ENCODE data around the gene RBAK.
"Not testable (repeated sequence)": the region's sequence is repeated elsewhere in the genome, so short reads cannot be mapped to it uniquely, and the experiment has no call there.

Gene RBAK

DNA sequence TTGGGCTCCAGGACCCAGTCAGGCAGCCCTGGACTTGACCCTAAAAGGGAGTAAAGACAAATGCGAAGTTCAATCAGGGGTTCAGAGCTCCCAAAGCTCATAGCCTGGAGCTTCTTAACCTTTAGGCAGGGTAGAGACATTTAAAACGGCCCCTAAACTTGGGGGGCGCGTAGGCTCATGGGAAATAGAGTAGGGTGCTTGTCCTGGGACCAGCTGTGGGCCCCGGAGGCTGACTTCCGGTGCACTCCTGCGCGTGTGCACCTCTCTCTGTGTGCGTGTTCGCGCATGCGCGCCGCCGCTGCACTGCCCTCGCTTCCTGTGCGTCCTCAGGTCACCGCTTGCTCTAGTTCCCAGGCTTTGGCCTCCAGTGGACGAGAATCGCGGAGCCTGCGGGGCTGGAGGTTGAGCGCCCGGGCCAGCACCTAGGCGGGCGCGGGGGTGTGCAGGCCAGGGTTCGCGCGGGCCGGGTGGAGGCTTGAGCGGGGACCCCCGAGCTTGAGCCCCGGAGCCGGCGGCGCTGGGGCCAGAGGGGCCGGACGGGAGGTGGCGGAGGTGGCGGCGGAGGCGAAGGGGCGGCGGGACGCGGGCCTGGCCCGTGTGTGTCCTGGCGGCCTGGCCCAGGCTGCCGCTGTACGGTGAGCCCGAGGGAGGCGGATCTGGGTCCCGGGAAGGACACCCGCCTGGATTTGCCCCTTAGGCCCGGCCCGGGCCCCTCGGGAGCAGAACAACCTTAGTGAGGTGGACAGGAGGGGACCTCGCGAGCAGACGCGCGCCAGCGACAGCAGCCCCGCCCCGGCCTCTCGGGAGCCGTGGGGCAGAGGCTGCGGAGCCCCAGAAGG is at the start of gene RBAK:
Gene RBAK, plus strand, starts transcription at position 303 of the 839 bp plus-strand sequence. CDS start 2,217 bp downstream, outside the sequence.
- DNase-seq: peak; percentile 80

DNA sequence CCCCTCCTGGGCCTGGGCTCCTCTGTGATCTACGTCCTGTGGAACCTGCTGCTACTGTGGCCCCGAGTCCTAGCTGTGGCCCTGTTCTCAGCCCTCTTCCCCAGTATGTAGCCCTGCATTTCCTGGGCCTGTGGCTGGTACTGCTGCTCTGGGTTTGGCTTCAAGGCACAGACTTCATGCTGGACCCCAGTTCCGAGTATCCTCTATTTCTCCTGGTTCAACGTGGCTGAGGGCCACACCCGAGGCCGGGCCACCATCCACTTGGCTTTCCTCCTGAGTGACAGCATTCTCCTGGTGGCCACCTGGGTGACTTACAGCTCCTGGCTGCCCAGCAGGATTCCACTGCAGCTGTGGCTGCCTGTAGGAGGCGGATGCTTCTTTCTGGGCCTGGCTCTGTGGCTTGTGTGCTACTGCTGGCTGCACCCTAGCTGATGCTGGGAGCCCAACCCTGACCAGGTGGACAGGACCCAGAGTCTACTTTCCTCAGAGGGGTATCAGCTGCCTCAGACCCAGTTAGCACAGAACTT is 48.9 kb upstream of the RBAK start:
- no peak for DNase-seq

DNA sequence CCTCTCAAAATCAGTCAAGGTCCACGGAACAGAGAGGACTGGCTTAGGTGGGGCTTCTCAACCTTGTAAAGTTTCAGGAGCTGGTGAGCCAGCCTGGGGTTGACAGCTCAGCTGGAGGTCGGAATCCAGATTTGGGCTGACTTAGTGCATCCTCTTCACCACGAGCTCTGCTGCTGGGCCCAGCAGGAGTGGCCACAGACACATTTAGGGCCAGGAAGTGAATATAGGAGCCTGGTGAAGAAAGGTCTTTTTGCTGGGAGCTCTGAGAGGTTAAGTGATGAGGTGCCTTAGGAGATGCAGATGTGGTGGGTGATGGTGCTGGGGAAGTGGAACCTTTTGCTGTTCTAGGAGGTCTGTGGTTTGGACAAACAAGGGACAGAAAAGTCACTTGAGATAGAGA is 47.4 kb upstream of the RBAK start:
- DNase-seq: no peak

DNA sequence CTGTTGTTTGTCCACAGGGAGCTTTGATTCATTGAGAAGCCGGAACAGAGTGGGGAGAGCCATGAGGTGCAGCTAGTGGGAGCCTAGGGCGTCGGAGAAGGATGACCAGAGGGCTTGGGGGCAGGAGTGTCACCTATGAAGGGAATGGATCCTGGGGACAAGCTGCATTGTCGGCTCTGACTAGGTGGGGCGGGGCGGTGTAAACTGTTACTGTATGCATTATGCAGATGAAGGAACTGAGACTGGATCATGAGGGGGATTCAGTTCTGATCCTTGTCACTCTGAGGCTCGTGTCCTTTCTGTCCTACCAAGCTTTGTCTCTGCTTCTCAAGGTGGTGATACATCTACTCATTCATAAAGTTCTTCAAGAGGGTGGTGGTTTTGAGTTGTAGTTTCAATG is 46.8 kb upstream of the RBAK start:
- DNase-seq: no peak

DNA sequence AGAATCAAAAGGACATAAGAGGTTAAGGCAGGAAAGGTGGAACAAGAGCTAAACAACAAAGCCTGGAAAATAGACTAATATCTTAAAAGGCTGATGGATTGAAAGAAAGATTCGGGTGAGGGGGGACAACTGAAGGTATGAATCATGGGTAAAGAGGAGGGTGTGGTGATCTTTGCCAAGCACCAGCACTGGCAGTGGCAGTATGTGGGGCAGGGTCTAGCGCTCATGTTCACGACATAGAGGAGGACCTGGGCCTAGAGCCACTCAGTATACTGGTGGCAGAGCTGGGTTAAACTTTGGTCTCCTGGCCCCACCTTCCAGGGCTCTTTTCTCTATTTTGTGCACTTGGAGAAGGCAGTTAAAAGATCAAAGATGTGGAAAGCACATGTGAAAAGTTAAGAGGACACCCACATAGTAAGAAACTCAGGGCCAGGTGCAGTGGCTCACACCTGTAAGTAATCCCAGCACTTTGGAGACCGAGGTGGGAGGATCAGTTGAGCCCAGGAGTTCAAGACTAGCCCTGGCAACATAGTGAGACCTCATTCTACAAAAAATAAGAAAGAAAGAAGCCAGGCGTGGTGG is 46.2 kb upstream of the RBAK start:
- no peak for DNase-seq

DNA sequence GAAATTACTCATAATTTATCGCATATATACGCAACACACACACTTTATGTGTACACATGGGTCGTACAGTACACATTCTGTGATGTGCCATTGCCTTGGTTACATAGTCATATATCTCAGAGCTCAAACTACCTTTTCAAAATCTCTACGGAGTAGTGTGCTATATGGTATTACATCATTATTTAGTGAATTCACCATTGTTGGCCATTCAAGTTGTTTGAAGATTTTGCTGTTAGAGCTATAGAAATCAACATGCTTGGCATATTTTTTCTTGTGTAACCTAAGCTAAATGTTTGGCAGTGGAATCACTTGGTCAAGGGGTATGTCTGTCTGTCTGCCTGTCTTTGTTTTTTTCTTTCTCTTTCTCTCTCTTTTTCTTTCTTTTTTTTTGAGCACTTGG is 44.7 kb upstream of the RBAK start:
- no peak for DNase-seq

DNA sequence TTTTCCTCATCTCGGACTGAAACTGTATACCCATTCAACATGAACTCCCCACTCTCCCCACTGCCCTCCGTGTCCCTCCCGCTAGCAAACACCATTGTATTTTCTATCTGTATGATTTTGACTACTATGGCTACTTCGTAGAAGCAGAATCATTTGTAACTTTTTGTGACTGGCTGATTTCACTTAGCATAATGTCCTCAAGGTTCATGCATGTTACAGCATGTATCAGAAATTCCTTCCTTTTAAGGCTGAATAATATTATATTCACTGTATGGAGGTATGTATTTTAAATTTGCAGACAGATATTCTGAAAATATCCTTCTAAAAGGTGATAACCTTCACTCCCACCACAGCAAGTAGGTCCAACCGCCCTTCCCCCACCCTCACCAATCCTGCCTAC is 43.7 kb upstream of the RBAK start:
- DNase-seq: no peak

DNA sequence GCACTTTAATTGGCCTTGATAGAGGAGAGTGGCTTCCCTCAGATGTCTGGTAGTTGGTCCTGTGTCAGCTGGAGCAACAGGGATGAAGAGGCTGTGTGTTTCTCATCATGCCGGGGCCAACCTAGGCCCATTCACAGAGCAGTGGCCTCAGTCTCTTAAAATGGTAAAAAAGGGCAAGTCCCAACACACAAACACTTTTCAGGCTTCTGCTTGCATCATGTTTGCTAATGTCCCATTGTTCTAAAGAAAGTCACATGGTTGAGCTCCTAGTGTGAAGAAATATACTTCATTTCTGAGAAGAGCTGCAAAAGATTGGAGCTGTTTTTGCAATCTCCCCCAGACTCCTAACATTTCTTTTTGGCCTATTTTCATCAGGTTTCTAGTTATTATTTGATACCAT is 40.6 kb upstream of the RBAK start:
- no peak for DNase-seq

DNA sequence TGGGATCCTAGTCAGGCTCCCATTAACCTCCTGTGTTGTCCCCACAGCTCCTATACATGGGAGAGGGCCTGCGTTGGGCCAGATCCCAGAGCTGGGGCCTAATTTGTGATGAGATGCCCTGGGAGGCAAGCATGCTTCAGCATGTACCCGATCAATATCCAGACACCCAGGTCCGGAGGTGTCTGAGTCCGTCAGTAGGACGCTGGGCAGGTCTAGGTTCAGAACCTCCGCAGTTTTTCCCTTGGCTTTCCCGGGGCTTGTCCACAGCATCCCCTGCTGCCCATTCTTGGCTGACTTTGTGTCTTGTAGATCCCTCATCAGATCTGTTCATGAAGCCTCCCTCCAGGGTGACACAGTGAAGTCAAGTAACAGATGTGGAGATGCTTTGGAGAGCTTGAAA is 32.7 kb upstream of the RBAK start:
- DNase-seq: no peak

DNA sequence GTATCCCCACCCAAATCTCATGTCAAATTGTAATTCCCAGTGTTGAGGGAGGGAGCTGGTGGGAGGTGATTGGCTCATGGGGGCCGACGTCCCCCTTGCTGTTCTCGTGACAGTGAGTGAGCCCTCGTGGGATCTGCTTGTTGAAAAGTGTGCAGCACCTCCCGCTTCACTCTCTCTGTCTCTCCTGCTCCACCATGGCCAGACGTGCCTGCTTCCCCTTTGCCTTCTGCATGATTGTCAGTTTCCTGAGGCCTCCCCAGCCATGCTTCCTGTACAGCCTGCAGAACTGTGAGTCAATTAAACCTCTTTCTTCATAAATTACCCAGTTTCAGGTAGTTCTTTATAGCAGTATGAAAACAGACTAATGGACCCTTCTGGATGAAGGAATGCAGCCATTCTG is 29.7 kb upstream of the RBAK start:
- DNase-seq: not testable (repeated sequence)

DNA sequence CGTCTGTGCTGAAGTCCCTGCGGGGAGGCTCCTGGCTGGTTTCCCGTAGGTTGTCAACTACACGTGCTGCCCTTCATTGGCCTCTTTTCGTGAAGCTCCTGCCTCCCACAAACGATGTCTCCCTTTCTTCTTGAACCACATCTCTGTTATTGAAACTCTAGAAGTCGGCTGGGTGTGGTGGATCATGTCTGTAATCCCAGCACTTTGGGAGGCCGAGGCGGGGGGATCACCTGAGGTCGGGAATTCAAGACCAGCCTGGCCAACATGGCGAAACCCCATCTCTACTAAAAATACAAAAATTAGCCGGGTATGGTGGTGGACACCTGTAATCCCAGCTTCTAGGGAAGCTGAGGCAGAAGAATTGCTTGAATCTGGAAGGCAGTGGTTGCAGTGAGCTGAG is 28.0 kb upstream of the RBAK start:
- DNase-seq: not testable (repeated sequence)

DNA sequence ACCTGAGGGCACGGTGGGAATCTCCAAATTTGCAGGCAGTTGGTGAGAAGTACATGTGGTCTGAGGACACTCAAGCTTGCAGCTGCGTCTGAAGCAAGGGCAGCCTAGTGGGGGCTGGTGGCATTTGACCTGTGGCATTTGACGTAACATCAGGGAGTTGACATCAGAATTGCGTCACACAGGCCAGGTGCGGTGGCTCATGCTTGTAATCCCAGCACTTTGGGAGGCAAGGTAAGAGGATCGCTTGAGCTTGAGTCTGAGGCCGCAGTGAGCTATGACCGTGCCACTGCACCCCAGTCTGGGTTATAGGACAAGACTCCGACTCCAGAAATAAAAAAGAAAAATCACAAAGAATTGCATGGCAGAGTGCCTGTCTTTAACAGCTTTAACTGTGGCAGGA is 25.6 kb upstream of the RBAK start:
- DNase-seq: no peak

DNA sequence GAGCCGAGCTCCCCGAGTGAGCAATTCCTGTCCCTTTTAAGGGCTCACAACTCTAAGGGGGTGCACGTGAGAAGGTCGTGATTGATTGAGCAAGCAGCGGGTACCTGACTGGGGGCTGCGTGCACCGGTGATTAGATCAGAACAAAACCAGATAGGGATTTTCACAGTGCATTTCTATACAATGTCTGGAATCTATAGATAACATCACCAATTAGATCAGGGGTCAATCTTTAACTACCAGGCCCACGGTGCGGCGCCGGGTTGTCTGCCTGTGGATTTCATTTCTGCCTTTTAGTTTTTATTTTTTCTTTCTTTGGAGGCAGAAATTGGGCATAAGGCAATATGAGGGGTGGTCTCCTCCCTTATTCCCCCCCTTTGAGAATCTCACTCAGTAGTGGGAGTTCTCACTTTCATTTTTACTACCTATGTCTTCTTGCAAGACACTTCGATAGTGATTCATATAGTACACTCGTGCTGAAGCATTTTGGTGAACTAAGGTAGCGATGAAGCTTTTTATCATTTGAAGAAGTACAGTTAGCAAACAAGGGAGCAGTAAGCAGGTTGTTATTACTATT is 24.6 kb upstream of the RBAK start:
- not testable (repeated sequence) for DNase-seq

DNA sequence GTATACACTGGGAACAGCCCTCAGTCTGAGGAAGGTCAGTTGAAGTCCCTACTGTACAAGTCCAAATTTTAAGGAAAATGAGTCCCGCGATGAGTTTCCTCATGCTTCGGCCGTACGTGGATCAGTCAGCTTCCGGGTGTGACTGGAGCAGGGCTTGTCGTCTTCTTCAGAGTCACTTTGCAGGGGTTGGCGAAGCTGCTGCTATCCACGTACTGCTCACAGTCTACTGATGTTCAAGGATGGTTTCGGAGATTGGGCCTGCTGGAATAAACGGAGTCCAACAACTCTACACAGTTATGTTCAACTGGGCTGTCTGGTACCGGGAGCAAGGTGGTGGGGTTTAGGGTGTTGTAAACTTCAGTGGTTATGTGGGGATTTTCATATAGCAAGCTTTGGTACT is 22.0 kb upstream of the RBAK start:
- not testable (repeated sequence) for DNase-seq

DNA sequence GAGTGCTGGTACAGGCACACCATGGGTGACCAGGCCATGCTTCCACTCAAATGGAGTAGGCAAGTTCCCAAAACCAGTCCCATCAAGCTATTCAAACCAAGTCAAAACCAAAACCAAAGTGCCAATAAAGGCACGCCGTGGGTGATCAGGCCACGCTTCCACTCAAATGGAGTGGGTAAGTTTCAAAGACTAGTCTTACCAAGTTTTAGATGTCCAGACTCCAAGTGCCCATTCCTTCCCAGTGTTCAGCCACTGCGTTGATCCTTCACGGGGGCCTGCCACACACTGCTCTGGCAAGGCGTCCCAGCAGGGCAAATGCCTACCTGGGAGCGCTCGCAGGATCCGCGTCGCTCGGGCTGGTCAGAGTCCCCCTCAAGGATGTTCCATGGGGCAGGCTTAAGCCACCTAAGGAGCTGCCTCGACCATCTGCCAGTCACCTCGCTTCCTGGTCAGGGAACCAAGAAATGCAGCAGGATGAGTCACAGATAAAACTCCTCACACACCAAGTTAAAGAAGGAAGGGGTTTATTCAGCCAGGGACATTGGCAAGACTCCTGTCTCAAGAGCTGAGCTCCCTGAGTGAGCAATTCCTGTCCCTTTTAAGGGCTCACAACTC is 17.8 kb upstream of the RBAK start:
- not testable (repeated sequence) for DNase-seq

DNA sequence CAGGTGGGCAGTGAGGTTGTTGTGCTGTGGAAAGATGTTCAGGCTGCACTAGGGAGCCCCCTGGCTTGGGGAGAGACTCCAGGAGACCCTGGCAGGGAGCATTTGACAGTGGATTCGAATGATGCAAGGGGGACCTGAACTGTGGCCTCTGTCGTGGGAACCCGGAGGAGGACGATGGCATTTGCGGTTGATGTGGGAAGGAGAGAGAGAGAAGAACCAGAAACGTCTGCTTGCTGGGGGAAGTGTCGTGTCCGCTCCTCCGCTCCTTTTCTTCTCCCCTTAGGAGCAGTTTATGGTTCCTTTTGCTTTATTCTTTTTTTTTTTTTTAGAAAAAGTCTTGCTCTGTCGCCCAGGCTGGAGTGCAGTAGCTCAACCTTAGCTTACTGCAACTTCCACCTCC is 12.5 kb upstream of the RBAK start:
- DNase-seq: not testable (repeated sequence)

DNA sequence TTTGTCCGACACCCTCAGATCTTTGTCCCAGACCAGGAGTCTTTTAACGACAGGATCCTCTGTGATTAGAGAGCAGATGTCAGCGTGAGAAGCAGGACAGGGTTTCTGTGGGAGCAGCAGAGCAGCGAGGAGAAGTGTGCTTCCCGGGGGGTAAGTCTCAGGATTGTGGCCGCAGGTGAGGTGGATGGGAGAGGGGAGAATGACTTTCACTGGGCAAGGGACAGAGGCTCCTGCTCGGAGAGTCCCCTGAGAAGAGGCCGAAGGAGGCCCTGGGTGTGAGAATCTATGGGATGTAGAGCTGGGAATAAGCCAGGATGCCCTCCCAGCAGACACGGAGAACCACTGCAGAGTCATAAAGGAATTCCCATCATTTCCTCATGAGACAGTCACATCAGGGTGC is 10.4 kb upstream of the RBAK start:
- DNase-seq: no peak

DNA sequence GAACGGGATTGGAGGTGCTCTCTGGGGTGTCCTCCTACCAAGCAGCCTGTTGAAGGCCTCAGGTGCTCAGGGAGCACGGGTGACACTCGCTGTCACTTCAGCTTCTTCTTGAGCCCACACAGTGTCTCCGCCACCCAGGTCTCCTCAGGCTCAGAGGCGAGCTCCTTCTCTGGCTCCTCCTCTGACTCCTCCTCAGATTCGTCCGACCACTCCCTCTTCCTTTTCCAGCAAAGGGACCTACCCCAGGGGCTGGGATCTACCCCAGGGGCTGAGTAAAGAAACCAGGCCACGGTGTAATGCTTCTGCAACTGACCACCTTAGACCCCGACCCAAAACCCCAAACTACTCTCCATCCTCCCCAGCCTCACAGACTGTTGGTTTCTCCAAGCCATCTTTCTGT is 9.2 kb upstream of the RBAK start:
- no peak for DNase-seq

DNA sequence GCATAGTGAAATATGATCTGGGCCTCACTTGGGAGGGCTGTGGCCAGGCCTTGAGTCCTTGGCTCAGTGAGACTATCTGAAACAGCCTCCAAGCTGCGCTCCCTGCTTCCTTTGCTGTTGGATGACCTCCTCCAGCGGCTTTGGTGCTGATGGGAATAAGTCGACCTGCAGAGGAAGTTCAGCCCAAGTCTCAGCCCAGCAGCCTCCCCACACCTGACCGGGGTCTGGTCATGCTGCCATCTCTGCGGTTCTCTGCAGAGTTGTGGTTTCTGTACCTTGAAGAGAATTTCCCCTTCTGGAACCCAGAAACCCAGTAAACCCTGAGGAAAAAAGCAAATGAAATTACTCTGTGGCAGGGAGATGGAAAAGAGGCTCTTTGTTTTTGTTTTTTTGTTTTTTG is 4.6 kb upstream of the RBAK start:
- no peak for DNase-seq

DNA sequence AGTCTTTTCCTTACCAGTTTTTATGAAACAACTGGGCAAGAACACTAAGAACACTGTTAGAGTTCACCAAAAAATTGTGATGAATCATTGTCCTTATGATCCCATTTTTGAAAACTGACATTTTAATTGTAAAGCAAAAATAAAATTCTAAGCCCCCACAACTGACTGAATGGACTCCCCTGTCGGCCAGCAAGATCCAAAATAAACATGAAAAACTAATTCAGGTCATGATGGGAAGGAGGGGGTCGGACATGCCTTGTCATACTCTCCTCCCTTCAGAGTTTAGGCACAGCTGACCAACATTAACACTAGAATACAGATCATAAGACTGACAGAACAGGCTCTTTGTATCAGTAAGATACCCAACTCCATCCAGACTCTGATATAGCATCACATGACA is 2.0 kb upstream of the RBAK start:
- DNase-seq: no peak

DNA sequence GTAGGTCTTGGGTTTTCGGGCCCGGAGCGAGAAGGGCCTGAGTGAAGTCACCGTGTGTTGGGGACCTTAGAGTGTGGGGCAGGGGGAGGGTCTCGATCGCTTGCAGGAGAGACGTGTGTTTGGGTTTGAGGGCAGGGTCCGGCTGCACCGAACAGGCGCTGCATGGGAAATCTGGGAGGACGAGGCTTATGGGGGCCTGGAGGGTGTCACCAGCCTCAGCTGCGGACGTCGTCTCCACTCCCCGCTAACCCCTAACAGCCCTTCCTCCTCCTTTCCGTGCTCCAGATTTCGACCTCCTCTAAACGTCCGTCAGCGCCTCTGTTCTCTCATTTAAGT is 705 bp downstream of the RBAK start:
- DNase-seq: not testable (repeated sequence)

DNA sequence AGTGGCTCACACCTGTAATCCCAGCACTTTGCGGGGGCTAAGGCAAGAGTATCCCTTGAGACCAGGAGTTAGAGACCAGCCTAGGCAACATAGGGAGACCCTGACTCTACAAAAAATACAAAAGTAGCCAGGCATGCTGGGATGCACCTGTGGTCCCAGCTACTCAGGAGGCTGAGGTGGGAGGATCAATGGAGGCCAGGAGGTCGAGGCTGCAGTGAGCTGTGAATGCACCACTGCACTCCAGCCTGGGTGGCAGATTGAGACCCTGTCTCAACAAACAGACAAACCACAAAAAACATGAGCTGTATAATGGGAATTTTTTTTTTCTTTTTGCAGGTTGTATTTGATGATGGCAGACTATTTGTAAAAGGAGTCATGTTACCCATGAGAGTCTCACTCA is 1.5 kb downstream of the RBAK start:
- not testable (repeated sequence) for DNase-seq

DNA sequence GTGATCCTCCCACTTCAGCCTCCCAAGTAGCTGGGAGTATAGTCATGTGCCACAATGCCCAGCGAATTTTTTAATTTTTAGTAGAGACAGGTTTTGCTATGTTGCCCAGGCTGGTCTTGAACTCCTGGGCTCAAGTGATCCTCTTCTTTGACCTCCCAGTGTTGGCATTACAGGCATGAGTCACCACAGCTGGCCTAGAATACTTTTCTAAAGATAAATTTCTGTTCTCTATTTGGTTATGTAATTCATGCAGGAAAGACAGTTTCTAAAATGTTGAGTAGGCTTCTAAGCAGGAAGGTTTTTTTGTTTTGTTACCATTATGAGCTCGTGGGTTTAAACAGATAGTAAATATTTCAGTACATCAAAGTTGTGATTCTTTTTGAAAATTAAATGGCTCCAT is 5.0 kb downstream of the RBAK start:
- no peak for DNase-seq

DNA sequence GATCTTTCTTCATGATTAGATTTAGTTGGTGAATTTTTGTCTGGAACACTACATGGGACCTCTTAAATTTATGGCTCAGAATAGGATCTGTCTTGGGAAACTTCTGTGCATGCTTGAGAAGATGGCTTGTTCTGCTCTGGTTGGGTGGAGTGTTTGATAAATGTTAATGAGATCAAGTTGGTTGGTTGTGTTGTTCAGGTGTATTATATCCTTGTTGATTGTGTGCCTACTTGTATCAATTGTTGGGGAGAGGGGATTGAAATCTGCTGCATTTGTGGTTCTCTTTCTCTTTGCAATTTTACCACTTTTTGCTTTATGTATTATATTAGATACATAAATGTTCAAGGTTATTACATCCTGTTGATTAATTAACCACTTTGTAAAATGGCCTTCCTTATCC is 6.1 kb downstream of the RBAK start:
- DNase-seq: not testable (repeated sequence)

Data from activated CD4-positive, alpha-beta T cell treated with anti-CD3 and anti-CD28 coated beads for 1 hour (primary cell).